SU-DHL-6 (cell line): Measurements from ENCODE around the gene ANGPTL2.

Experiments used
- H2AFZ ChIP-seq: fragments of 200-600 bp; sonication (generic); 2 replicates; pipeline ENCODE4 v1.6.1; 2014; ENCODE audit warnings: low read depth, mild to moderate bottlenecking, moderate library complexity, mixed read lengths, antibody characterized with exemption, low read length; ENCODE audit not compliant: severe bottlenecking
- H3F3A ChIP-seq: fragments of 200-600 bp; shearing (Covaris generic); 2 replicates; pipeline ENCODE4 v1.6.0; 2016; ENCODE audit warnings: antibody characterized with exemption, mild to moderate bottlenecking; ENCODE audit not compliant: insufficient read depth
- H3K27ac ChIP-seq: fragments of 200-600 bp; sonication (generic); 2 replicates; pipeline ENCODE4 v1.5.1; 2016; ENCODE audit warnings: low read depth, mild to moderate bottlenecking, low read length, moderate library complexity, mixed read lengths
- H3K27me3 ChIP-seq: fragments of 200-600 bp; sonication (generic), shearing (Covaris generic); 2 replicates; pipeline ENCODE4 v1.6.0; 2014; ENCODE audit warnings: mild to moderate bottlenecking, low read length
- H3K36me3 ChIP-seq: fragments of 200-600 bp; sonication (generic); 2 replicates; pipeline ENCODE4 v1.6.1; 2014; ENCODE audit warnings: mild to moderate bottlenecking, low read length, mixed read lengths
- H3K4me2 ChIP-seq: fragments of 300-600, 200-600 bp; shearing (Covaris generic), sonication (generic); 2 replicates; pipeline ENCODE4 v1.6.0; 2014; ENCODE audit warnings: low read length, low read depth, mild to moderate bottlenecking; ENCODE audit not compliant: poor library complexity, severe bottlenecking
- H3K4me3 ChIP-seq: fragments of 200-600 bp; sonication (generic); 2 replicates; pipeline ENCODE4 v1.5.1; 2014; ENCODE audit warnings: antibody characterized with exemption, low read length, mild to moderate bottlenecking, mixed read lengths; ENCODE audit not compliant: insufficient read depth, poor library complexity, severe bottlenecking
- H3K79me2 ChIP-seq: fragments of 200-600 bp; sonication (generic); 2 replicates; pipeline ENCODE4 v1.6.1; 2014; ENCODE audit warnings: mild to moderate bottlenecking, low read length, moderate library complexity; ENCODE audit not compliant: insufficient read depth
- H3K9ac ChIP-seq: fragments of 200-600 bp; sonication (generic); 2 replicates; pipeline ENCODE4 v1.7.0; 2014; ENCODE audit warnings: mild to moderate bottlenecking, low read length
- H3K9me2 ChIP-seq: fragments of 200-600 bp; sonication (generic); replicated peaks from 2 replicates; pipeline ENCODE4 v1.6.1; 2014; ENCODE audit warnings: low read length; ENCODE audit not compliant: insufficient read depth
- H3K9me3 ChIP-seq: fragments of 200-600 bp; sonication (generic); 2 replicates; pipeline ENCODE4 v1.6.1; 2014; ENCODE audit warnings: low read length, mixed read lengths; ENCODE audit not compliant: insufficient read depth
- H4K20me1 ChIP-seq: fragments of 200-600 bp; sonication (generic); 2 replicates; pipeline ENCODE4 v1.6.1; 2014; ENCODE audit warnings: low read depth, mild to moderate bottlenecking, antibody characterized with exemption, low read length, moderate library complexity, mixed read lengths
- CTCF ChIP-seq: fragments of 200-600 bp; sonication (generic); IDR thresholded peaks from one replicate; pipeline ENCODE4 v1.5.1; 2017; ENCODE audit warnings: antibody characterized with exemption, mild to moderate bottlenecking, low read length, moderate library complexity; ENCODE audit not compliant: insufficient read depth, poor library complexity, severe bottlenecking
- EZH2phosphoT487 ChIP-seq: fragments of 200-600 bp; sonication (generic), shearing (Covaris generic); conservative IDR thresholded peaks from 2 replicates; pipeline ENCODE4 v1.6.1; 2018; ENCODE audit warnings: mild to moderate bottlenecking, antibody characterized with exemption, low read length, moderate library complexity, mixed read lengths

ANGPTL2 gene

GRCh38 chr9:127078336-127078735, 44.1 kb downstream of the ANGPTL2 start:
- no peak overlapping the region for H2AFZ ChIP-seq

GRCh38 chr9:127077644-127077946, 44.8 kb downstream of the ANGPTL2 start:
- Histone ChIP-seq H3K27me3 (no peaks in the 10 kb centered on the region), H3K4me2 (no peak overlapping the region), H3K4me3 (no peak overlapping the region), H2AFZ (no peak overlapping the region), H3K27ac (no peak overlapping the region), H3F3A (no peaks in the 10 kb centered on the region), H3K36me3 (no peaks in the 10 kb centered on the region), H3K9ac (no peak overlapping the region), H3K79me2 (no peaks in the 10 kb centered on the region), H4K20me1 (no peaks in the 10 kb centered on the region), H3K9me3 (no peaks in the 10 kb centered on the region), H3K9me2 (no peaks in the 10 kb centered on the region)
- TF ChIP-seq EZH2phosphoT487 (no peak), CTCF (no peak)

More at GRCh38 chr9:127078336-127078735, 44.1 kb downstream of the ANGPTL2 start:
- H3K4me3 ChIP-seq = no peak overlapping the region
- H3K27ac ChIP-seq = no peak overlapping the region
- H3K9me3 ChIP-seq = no peaks in the 10 kb centered on the region
- no peaks in the 10 kb centered on the region for H3K79me2 ChIP-seq
- no peaks in the 10 kb centered on the region for H3K27me3 ChIP-seq
- H3K4me2 ChIP-seq = no peak overlapping the region
- H4K20me1 ChIP-seq = no peaks in the 10 kb centered on the region
- H3F3A ChIP-seq = no peaks in the 10 kb centered on the region
- no peaks in the 10 kb centered on the region for H3K36me3 ChIP-seq
- TF ChIP-seq CTCF = no peak
- TF ChIP-seq EZH2phosphoT487 = no peak
- no peaks in the 10 kb centered on the region for H3K9me2 ChIP-seq
- H3K9ac ChIP-seq = no peak overlapping the region

- no peak overlapping the region for H3K4me3 ChIP-seq
- H3K79me2 ChIP-seq = no peaks in the 10 kb centered on the region
- H3K27ac ChIP-seq = no peak overlapping the region
- H3K27me3 ChIP-seq = no peaks in the 10 kb centered on the region
- H3K9me2 ChIP-seq = no peaks in the 10 kb centered on the region
- H3F3A ChIP-seq = no peaks in the 10 kb centered on the region
- no peaks in the 10 kb centered on the region for H3K36me3 ChIP-seq
- no peaks in the 10 kb centered on the region for H4K20me1 ChIP-seq
- H2AFZ ChIP-seq = no peak overlapping the region
- H3K4me2 ChIP-seq = no peak overlapping the region
- no peak overlapping the region for H3K9ac ChIP-seq
- no peaks in the 10 kb centered on the region for H3K9me3 ChIP-seq
- TF ChIP-seq CTCF = no peak
- no peak for TF ChIP-seq EZH2phosphoT487
Observed at GRCh38 chr9:127076860-127077643, 45.4 kb downstream of the ANGPTL2 start.
